ENCODE results near the gene GLB1L. TPM values are rescaled to one million over a fixed set of nuclear protein-coding genes. Genes with fewer than 3 reads are reported as not detected.

The GLB1L gene
- total RNA-seq, 1 experiment from 2014 or later: 6.1 TPM

DNA sequence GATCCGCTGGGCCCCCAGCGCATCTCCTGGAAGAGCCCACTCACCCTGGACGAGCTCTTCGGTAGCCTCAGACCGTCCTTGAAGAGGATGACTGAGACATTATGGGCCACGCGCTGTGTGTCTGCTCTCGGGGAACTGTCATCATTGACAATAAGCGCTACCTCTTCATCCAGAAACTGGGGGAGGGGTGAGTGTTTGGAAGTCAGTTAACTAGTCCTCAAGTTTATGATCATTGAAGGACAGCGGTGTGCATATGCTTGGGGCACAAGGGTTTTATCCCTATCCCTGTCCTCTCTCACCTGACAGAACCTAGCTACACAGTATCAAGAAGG is 621 bp upstream of the GLB1L start (continued):
- TF ChIP-seq PRRX2 (CRISPR knock-in tag; IDR thresholded peaks at IDR 0.05) (no peak), MXD4 (CRISPR knock-in tag; IDR thresholded peaks at IDR 0.05; ENCODE audit: borderline replicate concordance) (no peak), FOXP1 (CRISPR knock-in tag; IDR thresholded peaks at IDR 0.05; ENCODE audit: borderline replicate concordance) (no peak), FOXK1 (CRISPR knock-in tag; IDR thresholded peaks at IDR 0.05) (no peak), ZNF416 (CRISPR knock-in tag; IDR thresholded peaks at IDR 0.05) (no peak)
- TF ChIP-seq, protein P1, sequence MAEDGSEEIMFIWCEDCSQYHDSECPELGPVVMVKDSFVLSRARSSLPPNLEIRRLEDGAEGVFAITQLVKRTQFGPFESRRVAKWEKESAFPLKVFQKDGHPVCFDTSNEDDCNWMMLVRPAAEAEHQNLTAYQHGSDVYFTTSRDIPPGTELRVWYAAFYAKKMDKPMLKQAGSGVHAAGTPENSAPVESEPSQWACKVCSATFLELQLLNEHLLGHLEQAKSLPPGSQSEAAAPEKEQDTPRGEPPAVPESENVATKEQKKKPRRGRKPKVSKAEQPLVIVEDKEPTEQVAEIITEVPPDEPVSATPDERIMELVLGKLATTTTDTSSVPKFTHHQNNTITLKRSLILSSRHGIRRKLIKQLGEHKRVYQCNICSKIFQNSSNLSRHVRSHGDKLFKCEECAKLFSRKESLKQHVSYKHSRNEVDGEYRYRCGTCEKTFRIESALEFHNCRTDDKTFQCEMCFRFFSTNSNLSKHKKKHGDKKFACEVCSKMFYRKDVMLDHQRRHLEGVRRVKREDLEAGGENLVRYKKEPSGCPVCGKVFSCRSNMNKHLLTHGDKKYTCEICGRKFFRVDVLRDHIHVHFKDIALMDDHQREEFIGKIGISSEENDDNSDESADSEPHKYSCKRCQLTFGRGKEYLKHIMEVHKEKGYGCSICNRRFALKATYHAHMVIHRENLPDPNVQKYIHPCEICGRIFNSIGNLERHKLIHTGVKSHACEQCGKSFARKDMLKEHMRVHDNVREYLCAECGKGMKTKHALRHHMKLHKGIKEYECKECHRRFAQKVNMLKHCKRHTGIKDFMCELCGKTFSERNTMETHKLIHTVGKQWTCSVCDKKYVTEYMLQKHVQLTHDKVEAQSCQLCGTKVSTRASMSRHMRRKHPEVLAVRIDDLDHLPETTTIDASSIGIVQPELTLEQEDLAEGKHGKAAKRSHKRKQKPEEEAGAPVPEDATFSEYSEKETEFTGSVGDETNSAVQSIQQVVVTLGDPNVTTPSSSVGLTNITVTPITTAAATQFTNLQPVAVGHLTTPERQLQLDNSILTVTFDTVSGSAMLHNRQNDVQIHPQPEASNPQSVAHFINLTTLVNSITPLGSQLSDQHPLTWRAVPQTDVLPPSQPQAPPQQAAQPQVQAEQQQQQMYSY (CRISPR knock-in tag; IDR thresholded peaks at IDR 0.05): no peak
- TF ChIP-seq, protein P2, sequence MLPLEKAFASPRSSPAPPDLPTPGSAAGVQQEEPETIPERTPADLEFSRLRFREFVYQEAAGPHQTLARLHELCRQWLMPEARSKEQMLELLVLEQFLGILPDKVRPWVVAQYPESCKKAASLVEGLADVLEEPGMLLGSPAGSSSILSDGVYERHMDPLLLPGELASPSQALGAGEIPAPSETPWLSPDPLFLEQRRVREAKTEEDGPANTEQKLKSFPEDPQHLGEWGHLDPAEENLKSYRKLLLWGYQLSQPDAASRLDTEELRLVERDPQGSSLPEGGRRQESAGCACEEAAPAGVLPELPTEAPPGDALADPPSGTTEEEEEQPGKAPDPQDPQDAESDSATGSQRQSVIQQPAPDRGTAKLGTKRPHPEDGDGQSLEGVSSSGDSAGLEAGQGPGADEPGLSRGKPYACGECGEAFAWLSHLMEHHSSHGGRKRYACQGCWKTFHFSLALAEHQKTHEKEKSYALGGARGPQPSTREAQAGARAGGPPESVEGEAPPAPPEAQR (CRISPR knock-in tag; IDR thresholded peaks at IDR 0.05): no peak

DNA sequence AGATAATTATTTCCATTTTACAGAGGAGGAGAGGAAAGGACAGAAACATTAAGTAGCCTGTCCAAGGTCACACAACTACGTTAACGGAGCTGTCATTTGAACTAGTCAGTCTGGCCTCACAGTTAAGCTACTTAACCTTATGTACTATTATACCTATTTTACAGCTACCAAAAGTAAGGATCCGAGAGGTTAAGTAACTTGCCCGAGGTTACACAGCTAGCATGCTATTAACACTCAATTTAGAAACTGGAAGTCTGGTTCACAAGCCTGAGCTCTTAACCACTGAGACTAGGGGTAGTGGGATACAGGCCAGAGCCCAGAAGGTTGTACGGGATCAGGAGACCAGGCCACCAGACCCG is 476 bp downstream of the GLB1L start:
- H3K27me3 Mint-ChIP-seq (ENCODE audit: low read depth): no peaks in the 10 kb centered on the region

More for the DNA sequence above, 476 bp downstream of the GLB1L start:
- H3K9me3 Mint-ChIP-seq: no peaks in the 10 kb centered on the region
- DNase-seq (ENCODE audit: low spot score) (no peak), ATAC-seq (no peak)
- TF ChIP-seq, protein P2 (CRISPR knock-in tag; IDR thresholded peaks at IDR 0.05): no peak
- TF ChIP-seq TEAD1 (CRISPR knock-in tag; IDR thresholded peaks at IDR 0.05) (no peak), ZNF263 (CRISPR knock-in tag; IDR thresholded peaks at IDR 0.05; ENCODE audit: low read depth) (no peak), RELA (CRISPR knock-in tag; IDR thresholded peaks at IDR 0.05; ENCODE audit: borderline replicate concordance) (no peak), CREM (CRISPR knock-in tag; IDR thresholded peaks at IDR 0.05) (no peak), FOXP1 (CRISPR knock-in tag; IDR thresholded peaks at IDR 0.05; ENCODE audit: borderline replicate concordance) (no peak)
- TF ChIP-seq, protein P3, sequence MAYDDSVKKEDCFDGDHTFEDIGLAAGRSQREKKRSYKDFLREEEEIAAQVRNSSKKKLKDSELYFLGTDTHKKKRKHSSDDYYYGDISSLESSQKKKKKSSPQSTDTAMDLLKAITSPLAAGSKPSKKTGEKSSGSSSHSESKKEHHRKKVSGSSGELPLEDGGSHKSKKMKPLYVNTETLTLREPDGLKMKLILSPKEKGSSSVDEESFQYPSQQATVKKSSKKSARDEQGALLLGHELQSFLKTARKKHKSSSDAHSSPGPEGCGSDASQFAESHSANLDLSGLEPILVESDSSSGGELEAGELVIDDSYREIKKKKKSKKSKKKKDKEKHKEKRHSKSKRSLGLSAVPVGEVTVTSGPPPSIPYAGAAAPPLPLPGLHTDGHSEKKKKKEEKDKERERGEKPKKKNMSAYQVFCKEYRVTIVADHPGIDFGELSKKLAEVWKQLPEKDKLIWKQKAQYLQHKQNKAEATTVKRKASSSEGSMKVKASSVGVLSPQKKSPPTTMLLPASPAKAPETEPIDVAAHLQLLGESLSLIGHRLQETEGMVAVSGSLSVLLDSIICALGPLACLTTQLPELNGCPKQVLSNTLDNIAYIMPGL (CRISPR knock-in tag; IDR thresholded peaks at IDR 0.05): no peak
- TF ChIP-seq, protein P4, sequence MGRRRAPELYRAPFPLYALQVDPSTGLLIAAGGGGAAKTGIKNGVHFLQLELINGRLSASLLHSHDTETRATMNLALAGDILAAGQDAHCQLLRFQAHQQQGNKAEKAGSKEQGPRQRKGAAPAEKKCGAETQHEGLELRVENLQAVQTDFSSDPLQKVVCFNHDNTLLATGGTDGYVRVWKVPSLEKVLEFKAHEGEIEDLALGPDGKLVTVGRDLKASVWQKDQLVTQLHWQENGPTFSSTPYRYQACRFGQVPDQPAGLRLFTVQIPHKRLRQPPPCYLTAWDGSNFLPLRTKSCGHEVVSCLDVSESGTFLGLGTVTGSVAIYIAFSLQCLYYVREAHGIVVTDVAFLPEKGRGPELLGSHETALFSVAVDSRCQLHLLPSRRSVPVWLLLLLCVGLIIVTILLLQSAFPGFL (CRISPR knock-in tag; IDR thresholded peaks at IDR 0.05; ENCODE audit: borderline replicate concordance): no peak
- TF ChIP-seq, protein P5, sequence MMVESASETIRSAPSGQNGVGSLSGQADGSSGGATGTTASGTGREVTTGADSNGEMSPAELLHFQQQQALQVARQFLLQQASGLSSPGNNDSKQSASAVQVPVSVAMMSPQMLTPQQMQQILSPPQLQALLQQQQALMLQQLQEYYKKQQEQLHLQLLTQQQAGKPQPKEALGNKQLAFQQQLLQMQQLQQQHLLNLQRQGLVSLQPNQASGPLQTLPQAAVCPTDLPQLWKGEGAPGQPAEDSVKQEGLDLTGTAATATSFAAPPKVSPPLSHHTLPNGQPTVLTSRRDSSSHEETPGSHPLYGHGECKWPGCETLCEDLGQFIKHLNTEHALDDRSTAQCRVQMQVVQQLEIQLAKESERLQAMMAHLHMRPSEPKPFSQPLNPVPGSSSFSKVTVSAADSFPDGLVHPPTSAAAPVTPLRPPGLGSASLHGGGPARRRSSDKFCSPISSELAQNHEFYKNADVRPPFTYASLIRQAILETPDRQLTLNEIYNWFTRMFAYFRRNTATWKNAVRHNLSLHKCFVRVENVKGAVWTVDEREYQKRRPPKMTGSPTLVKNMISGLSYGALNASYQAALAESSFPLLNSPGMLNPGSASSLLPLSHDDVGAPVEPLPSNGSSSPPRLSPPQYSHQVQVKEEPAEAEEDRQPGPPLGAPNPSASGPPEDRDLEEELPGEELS (CRISPR knock-in tag; IDR thresholded peaks at IDR 0.05): no peak
- TF ChIP-seq, protein P1 (CRISPR knock-in tag; IDR thresholded peaks at IDR 0.05): no peak
- POLR2A ChIA-PET: interaction anchor here (0.9 to 1.8 kb wide), 9 partner anchors 9 to 143 kb away, joined by 3 to 14 read pairs (median 6); partner anchors contain the start of genes ABCB6, ANKZF1, ATG9A and DNAJB2
- H3K36me3 Mint-ChIP-seq: 0 out of 2 replicates have a peak, but pooled peaks cover 6% of the 10 kb centered on the region
- peaks cover 22% of the 10 kb centered on the region for H3K4me1 Mint-ChIP-seq
- H3K4me3 Mint-ChIP-seq: peak overlapping the region; percentile 93
- CTCF ChIA-PET: interaction anchor here (0.6 to 1.7 kb wide), 16 partner anchors 10 to 285 kb away, joined by 3 to 20 read pairs (median 4); partner anchors contain the start of genes CNPPD1, DNAJB2 and ZFAND2B
- peak overlapping the region; percentile 70; the same call in 1 of the 2 replicates for H3K27ac Mint-ChIP-seq

All from WTC11 (cell line).